Left kidney (tissue), 2 donors: ENCODE results near the gene TSSK6. TPM values are rescaled to one million over a fixed set of nuclear protein-coding genes. Genes with fewer than 3 reads are reported as not detected.

Source experiments
- DNase-seq: peaks from one replicate; pipeline ENCODE4 v3.0.0-alpha.2; 2013
- polyA plus RNA-seq: library from polyadenylated mRNA; unstranded; fragments of 120-200 nt; gene quantifications from one replicate; pipeline ENCODE4 v1.2.1, GENCODE V29; 2013; ENCODE audit not compliant: insufficient read length

TSSK6 gene
- polyA plus RNA-seq, 1 donor: 0.91 TPM

DNA sequence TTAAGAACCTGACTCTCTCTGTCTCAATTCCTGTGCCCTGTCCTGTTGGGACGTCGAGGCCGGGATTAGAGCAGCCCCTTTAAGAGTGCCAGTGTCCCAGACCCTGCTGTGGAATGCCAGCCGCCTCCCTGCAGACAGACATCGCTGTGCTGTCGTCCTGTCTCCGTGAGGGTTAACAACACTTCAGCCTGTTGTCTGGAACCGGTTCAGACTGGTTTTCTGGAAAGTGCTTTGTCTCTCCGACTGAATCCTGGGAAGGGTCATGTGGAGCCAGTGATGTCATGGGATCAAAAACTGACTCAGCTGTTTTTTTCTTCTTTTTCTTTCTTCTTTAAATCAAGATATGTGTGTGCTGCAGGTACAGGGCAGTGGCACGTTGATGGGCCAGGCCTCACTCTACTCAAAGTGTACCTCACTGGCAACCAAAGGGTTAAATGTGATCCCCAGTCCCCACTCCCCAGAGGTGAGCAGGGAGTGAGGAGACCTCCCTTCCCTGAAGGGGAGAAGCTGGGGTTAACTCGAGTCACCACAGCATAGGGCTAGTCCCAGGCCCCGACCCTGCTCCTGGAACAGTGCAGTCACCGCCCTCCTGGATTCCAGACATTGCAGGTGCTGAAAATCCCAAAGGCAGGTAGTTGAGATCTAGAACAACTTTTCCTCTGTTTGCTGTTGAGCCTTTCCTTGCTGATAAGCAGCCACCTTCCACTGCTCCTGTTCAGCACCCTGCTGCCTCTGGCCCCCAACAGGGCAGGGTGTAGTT lies 50.8 kb downstream of the TSSK6 start:
- DNase-seq: peak; percentile 79

Other genes with a start within 250 kb of the TSSK6 start
- gene TM6SF2, start 242.2 kb downstream of the TSSK6 start, polyA plus RNA-seq: 3.4 TPM
- gene SUGP1, start 195.0 kb downstream of the TSSK6 start, polyA plus RNA-seq: 57.4 TPM
- 70.1 TPM for gene MAU2, start 194.7 kb downstream of the TSSK6 start, polyA plus RNA-seq
- 43.1 TPM for gene GATAD2A, start 109.9 kb downstream of the TSSK6 start, polyA plus RNA-seq
- 225 TPM for gene NDUFA13, start 677 bp upstream of the TSSK6 start, polyA plus RNA-seq
- 11.6 TPM for gene YJEFN3, start 13.4 kb upstream of the TSSK6 start, polyA plus RNA-seq
- 0.17 TPM for gene CILP2, start 22.7 kb upstream of the TSSK6 start, polyA plus RNA-seq
- gene PBX4, start 103.1 kb upstream of the TSSK6 start, polyA plus RNA-seq: 6.1 TPM
- 26.1 TPM for gene LPAR2, start 112.7 kb upstream of the TSSK6 start, polyA plus RNA-seq
- gene GMIP, start 128.1 kb upstream of the TSSK6 start, polyA plus RNA-seq: 5.7 TPM
- gene ATP13A1, start 148.1 kb upstream of the TSSK6 start, polyA plus RNA-seq: 54.5 TPM
- 19.7 TPM for gene ZNF101, start 153.3 kb upstream of the TSSK6 start, polyA plus RNA-seq
- gene ZNF14, start 217.6 kb upstream of the TSSK6 start, polyA plus RNA-seq: 15.4 TPM